OCI-LY1 (cell line): Measurements from ENCODE around the gene APPBP2.

Experiments used
- H2AFZ ChIP-seq: fragments of 200-600 bp; sonication (generic), shearing (Covaris generic); 2 replicates; pipeline ENCODE4 v1.6.0; 2014; ENCODE audit warnings: antibody characterized with exemption, mild to moderate bottlenecking, low read length
- H3F3A ChIP-seq: fragments of 200-600 bp; sonication (generic), shearing (Covaris generic); 2 replicates; pipeline ENCODE4 v1.6.0; 2014; ENCODE audit warnings: mild to moderate bottlenecking, antibody characterized with exemption, low read length, moderate library complexity; ENCODE audit not compliant: insufficient read depth
- H3K27ac ChIP-seq: fragments of 200-600 bp; sonication (generic); 2 replicates; pipeline ENCODE4 v1.5.1; 2014; ENCODE audit warnings: low read length, mixed run types, mild to moderate bottlenecking, low read depth; ENCODE audit not compliant: poor library complexity, severe bottlenecking
- H3K27me3 ChIP-seq: fragments of 200-600 bp; sonication (generic); 2 replicates; pipeline ENCODE4 v1.6.0; 2014; ENCODE audit warnings: antibody characterized with exemption, mild to moderate bottlenecking, low read length, moderate library complexity; ENCODE audit not compliant: insufficient read depth
- H3K36me3 ChIP-seq: fragments of 200-600 bp; sonication (generic); 2 replicates; pipeline ENCODE4 v1.6.1; 2014; ENCODE audit warnings: mild to moderate bottlenecking, antibody characterized with exemption, low read length, moderate library complexity, mixed read lengths; ENCODE audit not compliant: insufficient read depth
- H3K4me1 ChIP-seq: fragments of 200-600 bp; sonication (generic); 2 replicates; pipeline ENCODE4 v1.5.1; 2014; ENCODE audit warnings: mild to moderate bottlenecking, low read length, moderate library complexity; ENCODE audit not compliant: insufficient read depth, severe bottlenecking
- H3K4me2 ChIP-seq: fragments of 200-600 bp; sonication (generic), shearing (Covaris generic); 2 replicates; pipeline ENCODE4 v1.6.1; 2014; ENCODE audit warnings: low read length
- H3K4me3 ChIP-seq: fragments of 200-600 bp; sonication (generic); 2 replicates; pipeline ENCODE4 v1.5.1; 2014; ENCODE audit warnings: low read length, low read depth, mild to moderate bottlenecking, mixed read lengths; ENCODE audit not compliant: poor library complexity, severe bottlenecking
- H3K79me2 ChIP-seq: fragments of 200-600 bp; shearing (Covaris generic); 2 replicates; pipeline ENCODE4 v1.6.1; 2016; ENCODE audit warnings: mixed run types, low read length, mixed read lengths; ENCODE audit not compliant: insufficient read depth
- H3K9ac ChIP-seq: fragments of 200-600 bp; sonication (generic), shearing (Covaris generic); 2 replicates; pipeline ENCODE4 v1.6.1; 2014; ENCODE audit warnings: mild to moderate bottlenecking, low read length, mixed read lengths
- H3K9me2 ChIP-seq: fragments of 200-600 bp; sonication (generic), shearing (Covaris generic); 2 replicates; pipeline ENCODE4 v1.6.1; 2014; ENCODE audit warnings: low read depth, mild to moderate bottlenecking, low read length, mixed read lengths
- H3K9me3 ChIP-seq: fragments of 200-600 bp; shearing (Covaris generic); 2 replicates; pipeline ENCODE4 v1.6.1; 2014; ENCODE audit warnings: low read length, mixed read lengths
- H4K20me1 ChIP-seq: fragments of 200-600 bp; sonication (generic), shearing (Covaris generic); 2 replicates; pipeline ENCODE4 v1.6.0; 2016; ENCODE audit warnings: mild to moderate bottlenecking, low read length; ENCODE audit not compliant: insufficient read depth
- CTCF ChIP-seq: fragments of 200-600 bp; sonication (generic), shearing (Covaris generic); IDR thresholded peaks from 2 replicates; pipeline ENCODE4 v1.5.1; 2017; ENCODE audit warnings: mild to moderate bottlenecking, antibody characterized with exemption, low read length, moderate library complexity, mixed read lengths
- EZH2 ChIP-seq: fragments of 200-600 bp; sonication (generic), shearing (Covaris generic); IDR thresholded peaks from 2 replicates; pipeline ENCODE4 v1.8.0; 2017; ENCODE audit warnings: borderline replicate concordance, mixed run types, mild to moderate bottlenecking, antibody characterized with exemption, low read length, moderate library complexity, mixed read lengths

The APPBP2 gene

DNA sequence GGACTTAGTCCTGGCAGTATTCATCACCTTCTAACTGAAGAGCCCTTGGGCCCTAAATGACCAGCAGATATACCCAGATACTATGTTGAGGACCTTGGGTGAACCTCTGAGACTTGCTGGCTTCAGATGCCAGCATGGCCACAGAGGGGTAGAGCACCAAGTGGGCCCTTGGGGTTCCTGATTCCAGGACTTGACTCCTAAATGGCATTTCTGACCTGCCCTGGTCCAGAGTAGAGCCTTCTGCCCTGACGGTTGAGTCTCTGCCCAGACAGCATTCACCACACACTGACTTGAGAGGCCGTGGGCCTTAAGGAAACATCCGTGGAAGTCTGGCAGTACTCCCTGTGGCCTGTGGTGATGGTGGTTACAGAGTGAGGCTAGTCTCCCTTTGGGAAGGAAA, 2.8 kb upstream of the APPBP2 start:
- TF ChIP-seq CTCF, result no peak
- no peak for TF ChIP-seq EZH2
- Histone ChIP-seq H3K27ac (no peak overlapping the region), H2AFZ (no peak overlapping the region), H3K9me3 (no peaks in the 10 kb centered on the region), H3K4me3 (no peak overlapping the region), H3K4me2 (no peak overlapping the region), H3K4me1 (peaks cover 22% of the 10 kb centered on the region), H3F3A (no peaks in the 10 kb centered on the region), H3K79me2 (peaks cover 22% of the 10 kb centered on the region), H3K9ac (no peak overlapping the region), H3K9me2 (no peaks in the 10 kb centered on the region), H3K27me3 (no peaks in the 10 kb centered on the region), H3K36me3 (peaks cover 10% of the 10 kb centered on the region), H4K20me1 (no peaks in the 10 kb centered on the region)

DNA sequence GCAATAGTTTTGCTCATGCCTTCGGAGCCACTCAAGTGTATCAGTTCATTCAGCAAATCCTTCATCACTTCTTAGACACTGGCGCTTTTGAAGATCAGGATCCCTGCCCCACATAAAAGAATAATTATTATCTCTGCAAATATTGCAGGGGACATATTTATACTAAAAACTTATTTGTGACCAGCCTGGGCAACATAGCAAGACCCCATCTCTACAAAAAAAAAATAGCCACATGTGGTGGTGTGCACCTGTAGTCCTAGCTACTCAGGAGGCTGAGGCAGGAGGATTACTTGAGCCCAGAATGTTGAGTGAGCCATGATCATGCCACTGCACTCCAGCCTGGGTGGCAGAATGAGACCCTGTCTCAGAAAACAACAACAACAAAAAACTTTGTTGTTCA, 1.7 kb upstream of the APPBP2 start:
- Histone ChIP-seq H3K4me1 (peaks cover 24% of the 10 kb centered on the region), H3K27ac (no peak overlapping the region), H3K79me2 (peaks cover 33% of the 10 kb centered on the region), H3K9me3 (no peaks in the 10 kb centered on the region), H4K20me1 (no peaks in the 10 kb centered on the region), H3K9me2 (no peaks in the 10 kb centered on the region), H3K27me3 (no peaks in the 10 kb centered on the region), H3K36me3 (peaks cover 10% of the 10 kb centered on the region), H3F3A (no peaks in the 10 kb centered on the region), H2AFZ (no peak overlapping the region), H3K4me3 (no peak overlapping the region), H3K4me2 (no peak overlapping the region), H3K9ac (no peak overlapping the region)
- TF ChIP-seq EZH2 (no peak), CTCF (no peak)

DNA sequence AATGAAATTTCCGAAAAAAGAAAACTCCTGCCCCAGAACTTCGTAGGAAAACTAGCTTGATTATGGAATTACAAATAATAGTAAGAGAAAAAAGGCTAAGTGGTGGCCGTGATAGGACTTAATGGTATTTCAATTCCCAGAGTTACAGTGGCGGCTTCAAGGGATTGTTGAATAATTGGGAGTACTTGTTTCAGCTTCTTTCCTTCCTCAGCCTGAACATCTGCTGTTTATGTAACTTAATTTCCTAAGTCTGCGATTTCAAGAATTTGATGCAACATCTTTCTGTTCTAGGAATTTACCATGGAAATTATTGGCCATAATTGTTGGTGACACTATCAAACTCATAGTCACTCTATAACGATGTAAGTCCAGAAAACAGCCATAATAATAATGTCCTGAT, 684 bp upstream of the APPBP2 start:
- Histone ChIP-seq H4K20me1 (no peaks in the 10 kb centered on the region), H3K4me2 (peak overlapping the region; percentile 99), H3K27ac (no peak overlapping the region), H3K4me1 (peaks cover 24% of the 10 kb centered on the region), H3K36me3 (peaks cover 10% of the 10 kb centered on the region), H3K9me3 (no peaks in the 10 kb centered on the region), H2AFZ (peak overlapping the region; percentile 66), H3F3A (no peaks in the 10 kb centered on the region), H3K79me2 (peaks cover 40% of the 10 kb centered on the region), H3K27me3 (no peaks in the 10 kb centered on the region), H3K9ac (peak overlapping the region; percentile 99), H3K9me2 (no peaks in the 10 kb centered on the region), H3K4me3 (peak overlapping the region; percentile 99)
- no peak for TF ChIP-seq CTCF
- TF ChIP-seq EZH2, result no peak
